Measurements from ENCODE around the gene MEN1.

DNA sequence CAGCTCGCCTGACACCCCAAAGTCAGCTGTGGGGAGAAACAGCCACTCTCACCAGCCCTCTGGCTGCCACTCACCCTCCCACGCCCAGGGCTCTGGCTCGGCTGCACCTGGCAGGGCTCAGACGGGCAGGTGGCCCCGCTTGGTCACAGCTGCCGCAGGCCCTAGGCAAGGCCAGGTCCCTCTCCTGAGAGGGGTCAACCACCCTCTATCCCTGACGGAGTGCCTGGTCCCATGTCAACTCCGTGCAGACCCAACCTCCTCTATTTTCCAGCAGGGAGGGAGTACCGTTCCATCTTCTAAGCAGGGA lies 9.2 kb downstream of the MEN1 start:
- TF ChIP-seq CTCF (IDR thresholded peaks at IDR 0.05), result no peak
- TF ChIP-seq POLR2AphosphoS5 (IDR thresholded peaks at IDR 0.05), result no peak
